Thyroid gland (tissue), 4 donors: Measurements from ENCODE around the gene UBR4. TPM values are rescaled to one million over a fixed set of nuclear protein-coding genes. Genes with fewer than 3 reads are reported as not detected.
A peak's percentile ranks its signal among the peaks of the same experiment; 100 is the strongest.

ENCODE experiments used
- DNase-seq, 2 donors: peaks; one replicate each; pipeline ENCODE4 v3.0.0-alpha.2; 2019
- H3K27ac ChIP-seq, 3 donors: fragments of 200-600 bp; sonication (generic); 1 replicate in 2 of 3; 2 replicates in 1 of 3; pipeline ENCODE4 v1.5.1; 2016 to 2019; ENCODE audit warnings: mild to moderate bottlenecking in 1 of 3, moderate library complexity in 1 of 3
- H3K27me3 ChIP-seq: fragments of 200-600 bp; sonication (generic); one replicate; pipeline ENCODE4 v1.5.1; 2019
- H3K36me3 ChIP-seq, 2 donors: fragments of 200-600 bp; sonication (generic); one replicate each; pipeline ENCODE4 v1.5.1; 2016 to 2019
- H3K4me1 ChIP-seq, 2 donors: fragments of 200-600 bp; sonication (generic); one replicate each; pipeline ENCODE4 v1.5.1; 2017 to 2019
- H3K4me3 ChIP-seq, 3 donors: fragments of 200-600 bp; sonication (generic); replicated peaks in 1 of 3; 1 replicate in 2 of 3; 2 replicates in 1 of 3; pipeline ENCODE4 v1.5.1; 2016; ENCODE audit warnings: mild to moderate bottlenecking in 1 of 3
- H3K9me3 ChIP-seq: fragments of 200-600 bp; sonication (generic); one replicate; pipeline ENCODE4 v1.5.1; 2017
- POLR2A ChIP-seq, 2 donors: fragments of 450-650 bp; IDR thresholded peaks; one replicate each; pipeline ENCODE4 v1.6.1; 2017; ENCODE audit warnings: antibody characterized with exemption in 2 of 2, mild to moderate bottlenecking in 2 of 2, moderate library complexity in 1 of 2
- WGBS, 2 donors: methylation state at CpG; one replicate each; pipeline ENCODE4 v1.1.5; 2017; 5-methylcytosine and 5-hydroxymethylcytosine counted together
- intact Hi-C: fragments of 100-400 bp; cut with DNase I; formaldehyde crosslinking; loops from one replicate; pipeline ENCODE4 v1.15.1; 2023
- total RNA-seq, 4 donors: library from RNA; depleted of rRNA; stranded (reverse); fragments of >200 nt; gene quantifications; one replicate each; pipeline ENCODE4 v1.2.3, GENCODE V29; 2016
- TF ChIP-seq, protein P1 (sequence below), 6 experiments: fragments of 200-600 bp in 3 of 6; fragments of 450-650 bp in 3 of 6; sonication (generic) in 3 of 6; IDR thresholded peaks; one replicate each; pipeline ENCODE4 v1.5.1; 2016 to 2019; ENCODE audit warnings: antibody characterized with exemption in 6 of 6, mild to moderate bottlenecking in 2 of 6, inconsistent platforms in 1 of 6, moderate library complexity in 1 of 6

The UBR4 gene
- total RNA-seq, 4 donors from 2014 or later, result 110 to 221 (median 160) TPM

DNA sequence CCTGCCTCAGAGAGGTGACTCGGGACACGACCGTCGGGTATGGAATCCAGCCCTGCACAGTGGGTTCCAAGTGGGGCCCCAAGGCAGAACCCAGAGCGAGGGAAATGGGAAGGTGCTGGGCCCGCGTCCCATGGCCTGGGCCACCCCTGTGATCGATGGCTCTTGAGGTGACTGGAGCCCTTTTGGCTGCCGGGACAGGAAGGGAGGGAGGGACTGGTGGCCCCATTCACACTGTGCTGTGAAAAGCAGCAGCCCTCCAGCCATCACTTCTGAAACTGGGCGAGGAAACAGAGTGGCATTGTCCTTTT is 143.2 kb downstream of the UBR4 start:
- H3K9me3 ChIP-seq, result no peaks in the 10 kb centered on the region
- no peak overlapping the region for H3K4me3 ChIP-seq
- peaks cover 34 to 54% of the 10 kb centered on the region in 2 donors for H3K4me1 ChIP-seq
- H3K27ac ChIP-seq, result peak overlapping the region; percentile 91 to 97 (median 91)
- DNase-seq, result peak; percentile 34 to 45
- 55 to 56% methylated on average over 8 to 9 of the region's 10 CpGs for WGBS, 2 donors
- H3K27me3 ChIP-seq, result no peaks in the 10 kb centered on the region
- intact Hi-C loops, result no loop called here
- H3K36me3 ChIP-seq, result no peaks in the 10 kb centered on the region
- no peak for TF ChIP-seq POLR2A (IDR thresholded peaks at IDR 0.05)
- TF ChIP-seq, protein P1, sequence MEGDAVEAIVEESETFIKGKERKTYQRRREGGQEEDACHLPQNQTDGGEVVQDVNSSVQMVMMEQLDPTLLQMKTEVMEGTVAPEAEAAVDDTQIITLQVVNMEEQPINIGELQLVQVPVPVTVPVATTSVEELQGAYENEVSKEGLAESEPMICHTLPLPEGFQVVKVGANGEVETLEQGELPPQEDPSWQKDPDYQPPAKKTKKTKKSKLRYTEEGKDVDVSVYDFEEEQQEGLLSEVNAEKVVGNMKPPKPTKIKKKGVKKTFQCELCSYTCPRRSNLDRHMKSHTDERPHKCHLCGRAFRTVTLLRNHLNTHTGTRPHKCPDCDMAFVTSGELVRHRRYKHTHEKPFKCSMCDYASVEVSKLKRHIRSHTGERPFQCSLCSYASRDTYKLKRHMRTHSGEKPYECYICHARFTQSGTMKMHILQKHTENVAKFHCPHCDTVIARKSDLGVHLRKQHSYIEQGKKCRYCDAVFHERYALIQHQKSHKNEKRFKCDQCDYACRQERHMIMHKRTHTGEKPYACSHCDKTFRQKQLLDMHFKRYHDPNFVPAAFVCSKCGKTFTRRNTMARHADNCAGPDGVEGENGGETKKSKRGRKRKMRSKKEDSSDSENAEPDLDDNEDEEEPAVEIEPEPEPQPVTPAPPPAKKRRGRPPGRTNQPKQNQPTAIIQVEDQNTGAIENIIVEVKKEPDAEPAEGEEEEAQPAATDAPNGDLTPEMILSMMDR (IDR thresholded peaks at IDR 0.05), result no peak

DNA sequence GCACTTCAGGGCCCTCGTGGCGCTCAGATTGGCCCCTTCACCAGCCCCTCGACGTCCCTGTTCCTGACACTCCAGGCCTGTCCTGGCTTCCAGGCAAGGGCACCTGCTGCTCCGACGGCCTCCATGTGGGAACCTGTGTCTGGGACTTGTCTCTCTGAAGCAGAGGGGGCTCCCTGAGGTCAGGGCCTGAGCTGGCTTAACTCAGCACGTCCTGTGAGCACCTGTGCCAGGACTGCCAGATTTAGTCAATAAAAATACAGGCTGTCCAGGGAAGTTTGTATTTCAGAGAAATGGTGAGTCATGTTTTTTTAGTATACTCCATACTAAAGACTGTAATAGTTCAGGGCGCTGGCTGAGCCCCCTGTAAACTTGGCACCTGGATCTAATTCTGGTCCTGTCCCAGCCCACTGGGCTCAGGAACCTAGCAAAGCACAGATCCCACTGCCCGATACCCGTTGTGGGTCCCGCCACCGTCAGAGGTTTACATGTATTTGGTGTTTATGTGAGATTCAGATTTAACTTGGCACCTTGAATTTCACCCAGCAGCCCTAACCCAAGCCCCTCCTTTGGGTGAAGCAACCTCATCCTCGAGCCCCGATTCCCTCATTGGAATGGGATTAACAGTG is 143.7 kb downstream of the UBR4 start:
- H3K4me3 ChIP-seq, result no peak overlapping the region
- H3K36me3 ChIP-seq, result no peaks in the 10 kb centered on the region
- no peak for TF ChIP-seq POLR2A (IDR thresholded peaks at IDR 0.05)
- TF ChIP-seq, protein P1 (IDR thresholded peaks at IDR 0.05), result no peak
- WGBS, 2 donors, result 62% methylated on average over 8 to 14 of the region's 14 CpGs
- intact Hi-C loops, result no loop called here
- peak overlapping the region; percentile 91 to 97 (median 91) for H3K27ac ChIP-seq
- H3K9me3 ChIP-seq, result no peaks in the 10 kb centered on the region
- H3K4me1 ChIP-seq, result peaks cover 34 to 54% of the 10 kb centered on the region in 2 donors
- no peaks in the 10 kb centered on the region for H3K27me3 ChIP-seq
- peak; percentile 75 to 78 for DNase-seq

DNA sequence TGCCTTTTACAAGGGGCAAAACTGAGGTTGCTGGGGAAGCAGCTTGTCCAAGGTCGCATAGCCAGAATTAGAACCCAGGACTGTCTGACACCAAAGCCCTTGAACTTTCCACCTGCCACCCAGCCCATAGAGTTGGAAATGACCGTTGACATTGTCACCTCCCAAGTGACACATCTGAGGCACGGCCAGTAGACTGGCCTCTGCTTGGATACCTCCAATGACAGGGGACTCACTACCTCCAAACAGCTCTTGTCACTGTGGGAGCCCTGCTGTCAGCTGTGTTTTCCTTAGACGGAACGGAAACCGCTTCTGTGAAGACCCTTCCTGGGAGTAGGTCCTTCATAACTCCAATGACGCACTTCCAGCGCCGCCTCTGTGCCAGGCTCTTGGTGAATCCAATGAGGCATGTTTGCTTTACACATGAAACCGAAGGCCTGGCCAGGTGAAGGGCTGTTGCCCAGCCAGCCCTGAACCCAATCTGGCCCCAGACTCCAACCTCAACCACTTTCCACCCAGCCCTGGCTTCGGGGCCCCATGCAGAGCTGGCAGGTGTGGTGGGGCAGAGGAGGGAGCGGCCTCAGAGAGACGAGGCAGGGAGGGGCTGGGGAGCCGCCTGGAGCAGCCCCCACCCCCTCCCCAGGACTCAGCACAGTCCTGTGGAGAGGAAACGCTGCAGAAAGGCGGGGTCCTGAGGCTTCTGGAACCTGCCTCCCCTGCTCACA is 144.4 kb downstream of the UBR4 start:
- Histone ChIP-seq H3K4me1 (peaks cover 34 to 50% of the 10 kb centered on the region in 2 donors), H3K27ac (peak overlapping the region; percentile 91 to 97 (median 91)), H3K9me3 (no peaks in the 10 kb centered on the region), H3K36me3 (no peaks in the 10 kb centered on the region), H3K27me3 (no peaks in the 10 kb centered on the region), H3K4me3 (no peak overlapping the region)
- WGBS, 2 donors, result 50 to 64% methylated on average over 11 to 16 of the region's 16 CpGs
- DNase-seq, result peak in 1 of 2 donors; percentile 78
- TF ChIP-seq, protein P1 (IDR thresholded peaks at IDR 0.05), result no peak
- TF ChIP-seq POLR2A (IDR thresholded peaks at IDR 0.05), result no peak
- intact Hi-C loops, result no loop called here

DNA sequence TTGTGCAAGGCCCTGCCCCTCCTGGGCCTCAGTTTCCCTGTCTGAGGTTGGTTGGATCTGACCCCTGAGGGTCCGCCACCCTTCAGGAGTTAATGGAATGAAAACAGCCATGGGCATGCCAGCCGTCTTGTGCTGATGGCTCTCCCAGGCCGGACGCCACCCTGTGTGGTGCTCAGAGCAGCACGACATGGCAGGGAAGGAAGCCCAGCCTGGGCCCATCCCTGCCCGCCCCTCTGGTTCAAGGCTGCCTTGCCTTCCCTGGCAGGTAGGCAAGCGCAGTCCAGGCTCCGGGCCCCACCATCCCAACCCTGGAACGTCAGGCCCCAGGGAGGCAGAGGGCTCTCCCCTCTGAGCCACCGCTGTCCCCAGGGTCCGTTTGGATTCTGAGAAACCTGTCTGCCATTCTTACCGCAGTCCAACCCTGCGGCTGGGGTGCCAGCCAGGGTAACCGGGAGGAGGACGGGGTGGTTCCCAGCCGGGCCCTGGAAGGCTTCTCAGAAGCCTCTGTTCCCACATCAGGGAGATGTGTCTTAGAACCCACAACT is 145.1 kb downstream of the UBR4 start:
- DNase-seq, result no peak
- no peaks in the 10 kb centered on the region for H3K27me3 ChIP-seq
- WGBS, 2 donors, result 93 to 100% methylated on average over 1 to 14 of the region's 16 CpGs
- peak overlapping the region; percentile 91 to 97 (median 91) for H3K27ac ChIP-seq
- no peak overlapping the region for H3K4me3 ChIP-seq
- H3K4me1 ChIP-seq, result peaks cover 34 to 43% of the 10 kb centered on the region in 2 donors
- intact Hi-C loops, result no loop called here
- TF ChIP-seq POLR2A (IDR thresholded peaks at IDR 0.05), result no peak
- TF ChIP-seq, protein P1 (IDR thresholded peaks at IDR 0.05), result no peak
- no peaks in the 10 kb centered on the region for H3K9me3 ChIP-seq
- no peaks in the 10 kb centered on the region for H3K36me3 ChIP-seq

DNA sequence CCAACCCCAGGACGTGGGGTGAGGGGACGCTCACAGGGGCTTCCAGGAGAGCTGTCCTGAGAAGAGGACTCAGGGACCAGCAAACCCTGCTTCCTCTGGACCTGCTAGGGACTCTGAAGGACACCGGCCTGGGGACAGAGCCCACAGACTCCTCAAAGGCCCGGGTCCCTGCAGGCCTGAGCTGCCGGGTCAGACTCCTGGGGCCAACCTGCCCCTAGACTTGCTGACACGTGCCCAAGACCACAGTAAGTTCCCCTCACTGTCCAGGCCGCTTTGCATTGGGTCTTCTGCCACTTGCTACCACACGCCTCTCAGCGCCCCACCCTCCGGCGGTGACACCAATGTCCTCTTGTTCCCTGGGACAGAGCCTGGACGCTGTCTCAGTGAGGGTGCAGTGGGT is 146.9 kb downstream of the UBR4 start:
- Histone ChIP-seq H3K27ac (no peak overlapping the region), H3K36me3 (no peaks in the 10 kb centered on the region), H3K9me3 (no peaks in the 10 kb centered on the region), H3K4me3 (no peak overlapping the region), H3K27me3 (no peaks in the 10 kb centered on the region), H3K4me1 (peaks cover 28 to 30% of the 10 kb centered on the region in 2 donors)
- intact Hi-C loops, result no loop called here
- WGBS, 2 donors, result 87 to 89% methylated on average over 7 to 10 of the region's 12 CpGs
- DNase-seq, result no peak
- TF ChIP-seq, protein P1 (IDR thresholded peaks at IDR 0.05), result no peak
- no peak for TF ChIP-seq POLR2A (IDR thresholded peaks at IDR 0.05)
